ENCODE results near the gene ALDH1A2.
"Not testable (repeated sequence)": the region's sequence is repeated elsewhere in the genome, so short reads cannot be mapped to it uniquely, and the experiment has no call there.

ALDH1A2 gene

GRCh38 chr15:58065445-58066041, at the start of gene ALDH1A2:
ALDH1A2 (minus strand) TSS chr15:58065711; CDS start chr15:58065650, 61 bp downstream.
- H3K4me3 ChIP-seq (ENCODE audit: low read depth in 1 of 2, low read length in 2 of 2): peak within 1 kb of the TSS; percentile 53
- no peaks in the 10 kb centered on the region for H3K36me3 ChIP-seq (ENCODE audit: control insufficient read depth in 1 of 2, insufficient read depth in 2 of 2, low read length in 2 of 2)
- no peak within 1 kb of the TSS for H3K27ac ChIP-seq (ENCODE audit: low read depth, low read length)
- H3K4me1 ChIP-seq (ENCODE audit: control insufficient read depth in 1 of 2, insufficient read depth in 2 of 2, low read length in 2 of 2): no peaks in the 10 kb centered on the region
- no peaks in the 10 kb centered on the region for H3K9me3 ChIP-seq (ENCODE audit: control insufficient read depth in 1 of 2, low read length in 2 of 2)
- H3K27me3 ChIP-seq (ENCODE audit: control insufficient read depth in 1 of 2, insufficient read depth in 2 of 2, low read length in 2 of 2): peaks cover 41 to 57% of the 10 kb centered on the region in 2 donors
- no peak within 1 kb of the TSS for H3K9ac ChIP-seq (ENCODE audit: low read depth in 1 of 2, low read length in 2 of 2)

GRCh38 chr15:58114812-58115211, 49.3 kb upstream of the ALDH1A2 start:
- H3K4me3 ChIP-seq (ENCODE audit: low read depth in 1 of 2, low read length in 2 of 2): no peak overlapping the region
- no peaks in the 10 kb centered on the region for H3K27me3 ChIP-seq (ENCODE audit: control insufficient read depth in 1 of 2, insufficient read depth in 2 of 2, low read length in 2 of 2)
- no peaks in the 10 kb centered on the region for H3K36me3 ChIP-seq (ENCODE audit: control insufficient read depth in 1 of 2, insufficient read depth in 2 of 2, low read length in 2 of 2)
- no peaks in the 10 kb centered on the region for H3K4me1 ChIP-seq (ENCODE audit: control insufficient read depth in 1 of 2, insufficient read depth in 2 of 2, low read length in 2 of 2)
- H3K27ac ChIP-seq (ENCODE audit: low read depth, low read length): no peak overlapping the region
- H3K9ac ChIP-seq (ENCODE audit: low read depth in 1 of 2, low read length in 2 of 2): no peak overlapping the region
- H3K9me3 ChIP-seq (ENCODE audit: control insufficient read depth in 1 of 2, low read length in 2 of 2): no peaks in the 10 kb centered on the region

- H3K9me3 ChIP-seq (ENCODE audit: control insufficient read depth in 1 of 2, low read length in 2 of 2): no peaks in the 10 kb centered on the region
Observed at GRCh38 chr15:58114388-58114787, 48.9 kb upstream of the ALDH1A2 start.

GRCh38 chr15:58113358-58113757, 47.8 kb upstream of the ALDH1A2 start:
- not testable (repeated sequence) for H3K27me3 ChIP-seq (ENCODE audit: control insufficient read depth in 1 of 2, insufficient read depth in 2 of 2, low read length in 2 of 2); H3K4me1 ChIP-seq (ENCODE audit: control insufficient read depth in 1 of 2, insufficient read depth in 2 of 2, low read length in 2 of 2); H3K4me3 ChIP-seq (ENCODE audit: low read depth in 1 of 2, low read length in 2 of 2); H3K36me3 ChIP-seq (ENCODE audit: control insufficient read depth in 1 of 2, insufficient read depth in 2 of 2, low read length in 2 of 2); H3K27ac ChIP-seq (ENCODE audit: low read depth, low read length); H3K9ac ChIP-seq (ENCODE audit: low read depth in 1 of 2, low read length in 2 of 2); H3K9me3 ChIP-seq (ENCODE audit: control insufficient read depth in 1 of 2, low read length in 2 of 2)

More at GRCh38 chr15:58114388-58114787, 48.9 kb upstream of the ALDH1A2 start:
- Histone ChIP-seq H3K27ac (ENCODE audit: low read depth, low read length) (no peak overlapping the region), H3K4me3 (ENCODE audit: low read depth in 1 of 2, low read length in 2 of 2) (no peak overlapping the region), H3K27me3 (ENCODE audit: control insufficient read depth in 1 of 2, insufficient read depth in 2 of 2, low read length in 2 of 2) (no peaks in the 10 kb centered on the region), H3K4me1 (ENCODE audit: control insufficient read depth in 1 of 2, insufficient read depth in 2 of 2, low read length in 2 of 2) (no peaks in the 10 kb centered on the region), H3K36me3 (ENCODE audit: control insufficient read depth in 1 of 2, insufficient read depth in 2 of 2, low read length in 2 of 2) (no peaks in the 10 kb centered on the region), H3K9ac (ENCODE audit: low read depth in 1 of 2, low read length in 2 of 2) (no peak overlapping the region)

- no peaks in the 10 kb centered on the region for H3K27me3 ChIP-seq (ENCODE audit: control insufficient read depth in 1 of 2, insufficient read depth in 2 of 2, low read length in 2 of 2)
- H3K9me3 ChIP-seq (ENCODE audit: control insufficient read depth in 1 of 2, low read length in 2 of 2): no peaks in the 10 kb centered on the region
- no peak overlapping the region for H3K4me3 ChIP-seq (ENCODE audit: low read depth in 1 of 2, low read length in 2 of 2)
- H3K4me1 ChIP-seq (ENCODE audit: control insufficient read depth in 1 of 2, insufficient read depth in 2 of 2, low read length in 2 of 2): no peaks in the 10 kb centered on the region
- H3K27ac ChIP-seq (ENCODE audit: low read depth, low read length): no peak overlapping the region
- no peak overlapping the region for H3K9ac ChIP-seq (ENCODE audit: low read depth in 1 of 2, low read length in 2 of 2)
- no peaks in the 10 kb centered on the region for H3K36me3 ChIP-seq (ENCODE audit: control insufficient read depth in 1 of 2, insufficient read depth in 2 of 2, low read length in 2 of 2)
Observed at GRCh38 chr15:58111718-58112104, 46.2 kb upstream of the ALDH1A2 start.

- Histone ChIP-seq H3K27ac (ENCODE audit: low read depth, low read length) (no peak overlapping the region), H3K27me3 (ENCODE audit: control insufficient read depth in 1 of 2, insufficient read depth in 2 of 2, low read length in 2 of 2) (no peaks in the 10 kb centered on the region), H3K36me3 (ENCODE audit: control insufficient read depth in 1 of 2, insufficient read depth in 2 of 2, low read length in 2 of 2) (no peaks in the 10 kb centered on the region), H3K9ac (ENCODE audit: low read depth in 1 of 2, low read length in 2 of 2) (no peak overlapping the region), H3K4me3 (ENCODE audit: low read depth in 1 of 2, low read length in 2 of 2) (no peak overlapping the region), H3K4me1 (ENCODE audit: control insufficient read depth in 1 of 2, insufficient read depth in 2 of 2, low read length in 2 of 2) (no peaks in the 10 kb centered on the region), H3K9me3 (ENCODE audit: control insufficient read depth in 1 of 2, low read length in 2 of 2) (no peaks in the 10 kb centered on the region)
Observed at GRCh38 chr15:58110999-58111717, 45.6 kb upstream of the ALDH1A2 start.

GRCh38 chr15:58109419-58109818, 43.9 kb upstream of the ALDH1A2 start:
- no peak overlapping the region for H3K9ac ChIP-seq (ENCODE audit: low read depth in 1 of 2, low read length in 2 of 2)
- no peaks in the 10 kb centered on the region for H3K36me3 ChIP-seq (ENCODE audit: control insufficient read depth in 1 of 2, insufficient read depth in 2 of 2, low read length in 2 of 2)
- H3K9me3 ChIP-seq (ENCODE audit: control insufficient read depth in 1 of 2, low read length in 2 of 2): no peaks in the 10 kb centered on the region
- no peak overlapping the region for H3K27ac ChIP-seq (ENCODE audit: low read depth, low read length)
- H3K4me3 ChIP-seq (ENCODE audit: low read depth in 1 of 2, low read length in 2 of 2): no peak overlapping the region
- H3K4me1 ChIP-seq (ENCODE audit: control insufficient read depth in 1 of 2, insufficient read depth in 2 of 2, low read length in 2 of 2): no peaks in the 10 kb centered on the region
- no peaks in the 10 kb centered on the region for H3K27me3 ChIP-seq (ENCODE audit: control insufficient read depth in 1 of 2, insufficient read depth in 2 of 2, low read length in 2 of 2)

GRCh38 chr15:58108117-58108516, 42.6 kb upstream of the ALDH1A2 start:
- Histone ChIP-seq H3K27ac (ENCODE audit: low read depth, low read length) (no peak overlapping the region), H3K36me3 (ENCODE audit: control insufficient read depth in 1 of 2, insufficient read depth in 2 of 2, low read length in 2 of 2) (no peaks in the 10 kb centered on the region), H3K27me3 (ENCODE audit: control insufficient read depth in 1 of 2, insufficient read depth in 2 of 2, low read length in 2 of 2) (no peaks in the 10 kb centered on the region), H3K9me3 (ENCODE audit: control insufficient read depth in 1 of 2, low read length in 2 of 2) (no peaks in the 10 kb centered on the region), H3K9ac (ENCODE audit: low read depth in 1 of 2, low read length in 2 of 2) (no peak overlapping the region), H3K4me1 (ENCODE audit: control insufficient read depth in 1 of 2, insufficient read depth in 2 of 2, low read length in 2 of 2) (no peaks in the 10 kb centered on the region), H3K4me3 (ENCODE audit: low read depth in 1 of 2, low read length in 2 of 2) (no peak overlapping the region)

- H3K4me1 ChIP-seq (ENCODE audit: control insufficient read depth in 1 of 2, insufficient read depth in 2 of 2, low read length in 2 of 2): no peaks in the 10 kb centered on the region
- H3K9ac ChIP-seq (ENCODE audit: low read depth in 1 of 2, low read length in 2 of 2): no peak overlapping the region
- no peak overlapping the region for H3K27ac ChIP-seq (ENCODE audit: low read depth, low read length)
- no peak overlapping the region for H3K4me3 ChIP-seq (ENCODE audit: low read depth in 1 of 2, low read length in 2 of 2)
- H3K27me3 ChIP-seq (ENCODE audit: control insufficient read depth in 1 of 2, insufficient read depth in 2 of 2, low read length in 2 of 2): peaks cover 0 to 7% of the 10 kb centered on the region in 2 donors
- no peaks in the 10 kb centered on the region for H3K9me3 ChIP-seq (ENCODE audit: control insufficient read depth in 1 of 2, low read length in 2 of 2)
- H3K36me3 ChIP-seq (ENCODE audit: control insufficient read depth in 1 of 2, insufficient read depth in 2 of 2, low read length in 2 of 2): no peaks in the 10 kb centered on the region
Observed at GRCh38 chr15:58103482-58103881, 38.0 kb upstream of the ALDH1A2 start.

- H3K4me1 ChIP-seq (ENCODE audit: control insufficient read depth in 1 of 2, insufficient read depth in 2 of 2, low read length in 2 of 2): no peaks in the 10 kb centered on the region
Observed at GRCh38 chr15:58096529-58097084, 31.1 kb upstream of the ALDH1A2 start.

More at GRCh38 chr15:58096529-58097084, 31.1 kb upstream of the ALDH1A2 start:
- H3K36me3 ChIP-seq (ENCODE audit: control insufficient read depth in 1 of 2, insufficient read depth in 2 of 2, low read length in 2 of 2): no peaks in the 10 kb centered on the region
- H3K27ac ChIP-seq (ENCODE audit: low read depth, low read length): no peak overlapping the region
- H3K27me3 ChIP-seq (ENCODE audit: control insufficient read depth in 1 of 2, insufficient read depth in 2 of 2, low read length in 2 of 2): peaks cover 0 to 7% of the 10 kb centered on the region in 2 donors
- H3K9me3 ChIP-seq (ENCODE audit: control insufficient read depth in 1 of 2, low read length in 2 of 2): no peaks in the 10 kb centered on the region
- no peak overlapping the region for H3K9ac ChIP-seq (ENCODE audit: low read depth in 1 of 2, low read length in 2 of 2)
- H3K4me3 ChIP-seq (ENCODE audit: low read depth in 1 of 2, low read length in 2 of 2): no peak overlapping the region
